ENCODE results near the gene ACER2. TPM values are rescaled to one million over a fixed set of nuclear protein-coding genes. Genes with fewer than 3 reads are reported as not detected.
A peak's percentile ranks its signal among the peaks of the same experiment; 100 is the strongest.

The ACER2 gene
- total RNA-seq, 1 donor: 2.2 TPM

GRCh38 chr9:19464061-19464763 is 55.4 kb downstream of the ACER2 start:
- TF ChIP-seq, protein P1, sequence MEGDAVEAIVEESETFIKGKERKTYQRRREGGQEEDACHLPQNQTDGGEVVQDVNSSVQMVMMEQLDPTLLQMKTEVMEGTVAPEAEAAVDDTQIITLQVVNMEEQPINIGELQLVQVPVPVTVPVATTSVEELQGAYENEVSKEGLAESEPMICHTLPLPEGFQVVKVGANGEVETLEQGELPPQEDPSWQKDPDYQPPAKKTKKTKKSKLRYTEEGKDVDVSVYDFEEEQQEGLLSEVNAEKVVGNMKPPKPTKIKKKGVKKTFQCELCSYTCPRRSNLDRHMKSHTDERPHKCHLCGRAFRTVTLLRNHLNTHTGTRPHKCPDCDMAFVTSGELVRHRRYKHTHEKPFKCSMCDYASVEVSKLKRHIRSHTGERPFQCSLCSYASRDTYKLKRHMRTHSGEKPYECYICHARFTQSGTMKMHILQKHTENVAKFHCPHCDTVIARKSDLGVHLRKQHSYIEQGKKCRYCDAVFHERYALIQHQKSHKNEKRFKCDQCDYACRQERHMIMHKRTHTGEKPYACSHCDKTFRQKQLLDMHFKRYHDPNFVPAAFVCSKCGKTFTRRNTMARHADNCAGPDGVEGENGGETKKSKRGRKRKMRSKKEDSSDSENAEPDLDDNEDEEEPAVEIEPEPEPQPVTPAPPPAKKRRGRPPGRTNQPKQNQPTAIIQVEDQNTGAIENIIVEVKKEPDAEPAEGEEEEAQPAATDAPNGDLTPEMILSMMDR (IDR thresholded peaks at IDR 0.05; ENCODE audit: extremely low read depth, low read depth, low read length): no peak
- Histone ChIP-seq H2AFZ (ENCODE audit: low read length) (peak overlapping the region; percentile 94), H3K4me2 (ENCODE audit: insufficient read depth, low read length) (peak overlapping the region; percentile 79), H3K27ac (ENCODE audit: low read depth, low read length) (no peak overlapping the region), H4K20me1 (ENCODE audit: insufficient read depth, low read length) (no peaks in the 10 kb centered on the region), H3K27me3 (ENCODE audit: insufficient read depth, low read length) (no peaks in the 10 kb centered on the region), H3K79me2 (ENCODE audit: insufficient read depth, low read length) (no peaks in the 10 kb centered on the region), H3K4me1 (ENCODE audit: insufficient read depth, low read length) (peaks cover 6% of the 10 kb centered on the region), H3K9me3 (ENCODE audit: low read depth, low read length) (no peaks in the 10 kb centered on the region), H3K4me3 (ENCODE audit: insufficient read depth, low read length) (peak overlapping the region; percentile 67), H3K36me3 (ENCODE audit: insufficient read depth, low read length) (no peaks in the 10 kb centered on the region)
- DNase-seq (ENCODE audit: insufficient read length, low spot score, missing footprints): no peak

DNA sequence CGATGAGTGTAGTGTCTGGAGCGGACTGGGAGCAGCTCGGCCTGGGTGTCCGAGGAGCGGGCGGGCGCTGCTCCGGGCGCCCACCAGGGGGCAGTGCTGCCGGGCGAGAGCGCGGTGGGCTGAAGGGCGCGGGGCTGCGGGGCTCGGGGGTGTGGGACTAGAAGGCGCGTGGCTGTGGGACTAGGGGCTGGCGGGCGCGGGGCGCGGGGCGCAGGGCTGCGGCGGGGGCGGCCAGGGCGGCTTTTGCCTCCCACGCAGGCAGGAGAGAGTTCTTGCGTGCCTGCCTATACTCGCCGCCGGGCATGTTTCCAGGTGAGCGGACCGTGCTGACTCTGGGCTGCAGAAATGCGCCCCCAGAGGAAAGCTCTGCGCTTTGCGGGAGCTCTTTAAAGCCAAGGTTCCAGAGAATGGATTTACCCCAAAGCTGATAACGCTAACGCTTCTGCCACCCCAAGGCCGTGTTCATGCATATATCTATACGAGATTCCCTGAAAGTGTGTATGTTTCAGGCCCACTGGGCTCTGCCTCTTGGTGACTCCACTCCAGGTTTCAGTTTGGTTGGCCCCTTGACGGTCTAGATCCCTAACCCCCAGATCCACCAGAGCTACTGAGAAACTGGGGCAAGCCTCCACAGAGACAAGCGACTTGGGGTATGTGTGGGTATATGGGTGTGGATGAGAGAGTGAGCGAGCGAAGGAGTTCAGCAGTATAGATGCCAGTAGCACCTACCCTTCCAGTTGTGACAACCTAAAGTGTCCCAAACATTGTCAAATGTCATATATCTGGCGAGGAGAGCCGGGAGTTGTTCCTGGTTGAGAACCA is 56.2 kb downstream of the ACER2 start:
- Histone ChIP-seq H3K4me1 (ENCODE audit: insufficient read depth, low read length) (peaks cover 6% of the 10 kb centered on the region), H4K20me1 (ENCODE audit: insufficient read depth, low read length) (no peaks in the 10 kb centered on the region), H3K4me3 (ENCODE audit: insufficient read depth, low read length) (peak overlapping the region; percentile 67), H3K36me3 (ENCODE audit: insufficient read depth, low read length) (no peaks in the 10 kb centered on the region), H3K9me3 (ENCODE audit: low read depth, low read length) (no peaks in the 10 kb centered on the region), H3K27ac (ENCODE audit: low read depth, low read length) (no peak overlapping the region), H3K79me2 (ENCODE audit: insufficient read depth, low read length) (no peaks in the 10 kb centered on the region), H2AFZ (ENCODE audit: low read length) (peak overlapping the region; percentile 94), H3K27me3 (ENCODE audit: insufficient read depth, low read length) (no peaks in the 10 kb centered on the region), H3K4me2 (ENCODE audit: insufficient read depth, low read length) (peak overlapping the region; percentile 79)
- TF ChIP-seq, protein P1 (IDR thresholded peaks at IDR 0.05; ENCODE audit: extremely low read depth, low read depth, low read length): peak; percentile 53
- DNase-seq (ENCODE audit: insufficient read length, low spot score, missing footprints): peak; percentile 100

DNA sequence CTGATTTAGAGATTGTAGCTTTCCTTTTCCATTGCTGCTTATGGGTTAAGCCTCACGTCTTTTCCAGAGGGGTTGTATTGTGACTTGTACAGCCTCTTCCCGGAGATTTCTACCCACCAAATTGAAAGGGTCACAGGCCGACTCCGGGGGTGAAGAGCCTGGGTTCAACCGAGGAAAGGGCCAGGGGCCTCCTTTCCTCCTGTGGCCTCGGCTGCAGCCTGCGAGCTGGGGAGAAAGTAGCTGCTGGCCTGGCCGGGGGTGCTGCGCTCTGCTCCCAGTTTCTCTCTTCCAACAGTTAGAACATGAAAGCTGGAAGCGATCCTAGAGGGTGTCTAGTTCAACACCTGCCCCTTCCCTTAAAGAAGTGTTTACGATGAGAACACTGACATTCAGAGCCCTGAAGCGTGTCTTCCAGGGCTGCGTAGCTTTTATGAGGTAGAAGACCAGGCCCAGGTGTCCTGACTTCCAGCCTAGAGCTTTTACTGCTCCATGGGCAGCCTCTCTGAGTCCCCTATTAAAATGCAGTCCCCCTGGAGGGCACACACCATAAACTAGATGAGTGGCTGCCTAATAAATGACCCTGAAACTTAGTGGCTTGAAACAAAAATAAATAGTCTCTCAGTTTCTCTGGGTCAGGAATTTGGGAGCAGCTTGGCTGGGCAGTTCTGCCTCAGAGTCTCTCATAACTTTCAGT is 56.9 kb downstream of the ACER2 start:
- no peak overlapping the region for H3K4me3 ChIP-seq (ENCODE audit: insufficient read depth, low read length)
- H4K20me1 ChIP-seq (ENCODE audit: insufficient read depth, low read length): no peaks in the 10 kb centered on the region
- H3K4me1 ChIP-seq (ENCODE audit: insufficient read depth, low read length): peaks cover 6% of the 10 kb centered on the region
- no peaks in the 10 kb centered on the region for H3K79me2 ChIP-seq (ENCODE audit: insufficient read depth, low read length)
- H2AFZ ChIP-seq (ENCODE audit: low read length): no peak overlapping the region
- DNase-seq (ENCODE audit: insufficient read length, low spot score, missing footprints): no peak
- TF ChIP-seq, protein P1 (IDR thresholded peaks at IDR 0.05; ENCODE audit: extremely low read depth, low read depth, low read length): no peak
- H3K36me3 ChIP-seq (ENCODE audit: insufficient read depth, low read length): no peaks in the 10 kb centered on the region
- no peak overlapping the region for H3K27ac ChIP-seq (ENCODE audit: low read depth, low read length)
- no peaks in the 10 kb centered on the region for H3K9me3 ChIP-seq (ENCODE audit: low read depth, low read length)
- H3K27me3 ChIP-seq (ENCODE audit: insufficient read depth, low read length): no peaks in the 10 kb centered on the region
- no peak overlapping the region for H3K4me2 ChIP-seq (ENCODE audit: insufficient read depth, low read length)

DNA sequence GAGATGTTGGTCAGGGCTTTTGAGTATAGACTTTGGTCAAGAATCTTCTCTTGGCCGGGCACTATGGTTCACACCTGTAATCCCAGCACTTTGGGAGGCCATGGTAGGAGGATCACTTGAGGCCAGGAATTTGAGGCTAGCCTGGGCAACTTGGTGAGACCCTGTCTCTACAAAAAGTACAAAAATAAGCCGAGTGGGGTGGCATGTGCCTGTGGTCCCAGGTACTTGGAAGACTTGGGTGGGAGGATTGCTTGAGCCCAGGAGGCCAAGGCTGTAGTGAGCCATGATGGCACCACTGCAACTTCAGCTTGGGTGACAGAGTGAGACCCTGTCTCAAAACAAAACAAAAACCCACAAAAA is 57.5 kb downstream of the ACER2 start:
- Histone ChIP-seq H3K27ac (ENCODE audit: low read depth, low read length) (no peak overlapping the region), H3K4me1 (ENCODE audit: insufficient read depth, low read length) (peaks cover 6% of the 10 kb centered on the region), H3K4me3 (ENCODE audit: insufficient read depth, low read length) (no peak overlapping the region), H3K27me3 (ENCODE audit: insufficient read depth, low read length) (no peaks in the 10 kb centered on the region), H4K20me1 (ENCODE audit: insufficient read depth, low read length) (no peaks in the 10 kb centered on the region), H3K4me2 (ENCODE audit: insufficient read depth, low read length) (no peak overlapping the region), H3K79me2 (ENCODE audit: insufficient read depth, low read length) (no peaks in the 10 kb centered on the region), H2AFZ (ENCODE audit: low read length) (no peak overlapping the region), H3K36me3 (ENCODE audit: insufficient read depth, low read length) (no peaks in the 10 kb centered on the region), H3K9me3 (ENCODE audit: low read depth, low read length) (no peaks in the 10 kb centered on the region)
- DNase-seq (ENCODE audit: insufficient read length, low spot score, missing footprints): no peak
- TF ChIP-seq, protein P1 (IDR thresholded peaks at IDR 0.05; ENCODE audit: extremely low read depth, low read depth, low read length): no peak
